Keratinocyte (primary cell): ENCODE results near the gene NREP. TPM values are rescaled to one million over a fixed set of nuclear protein-coding genes. Genes with fewer than 3 reads are reported as not detected.

Experiments
- DNase-seq: peaks from one replicate; pipeline ENCODE4 v3.0.0-alpha.2; 2011; ENCODE audit warnings: low read depth, missing footprints, low spot score
- FAIRE-seq: peaks from 2 replicates; lab custom pipeline; 2011; peaks lifted over from hg19 to GRCh38; lab: Jason Lieb, UNC
- H2AFZ ChIP-seq: 2 replicates; pipeline ENCODE4 v1.6.0; 2012; ENCODE audit warnings: low read length, control low read depth, inconsistent platforms; ENCODE audit not compliant: control insufficient read depth
- H3K27ac ChIP-seq: 2 replicates; pipeline ENCODE4 v1.5.1; 2011; ENCODE audit warnings: low read length; ENCODE audit not compliant: control insufficient read depth, insufficient read depth
- H3K27me3 ChIP-seq: 3 replicates; pipeline ENCODE4 v1.6.0; 2011; ENCODE audit warnings: low read length; ENCODE audit not compliant: control insufficient read depth, insufficient read depth; ENCODE audit errors: extremely low read depth
- H3K36me3 ChIP-seq, 2 experiments: 2 replicates in 1 of 2; 3 replicates in 1 of 2; pipeline ENCODE4 v1.5.1; 2011; ENCODE audit warnings: low read length in 2 of 2, mild to moderate bottlenecking in 1 of 2; ENCODE audit not compliant: control insufficient read depth in 2 of 2, insufficient read depth in 2 of 2; ENCODE audit errors: extremely low read depth in 1 of 2
- H3K4me1 ChIP-seq: 3 replicates; pipeline ENCODE4 v1.5.1; 2011; ENCODE audit warnings: low read length; ENCODE audit not compliant: control insufficient read depth, insufficient read depth; ENCODE audit errors: extremely low read depth
- H3K4me2 ChIP-seq: 3 replicates; pipeline ENCODE4 v1.6.0; 2011; ENCODE audit warnings: low read depth, low read length; ENCODE audit not compliant: control insufficient read depth, insufficient read depth; ENCODE audit errors: extremely low read depth
- H3K4me3 ChIP-seq, 3 experiments: fragments of 200-600 bp in 1 of 3; sonication (generic) in 1 of 3; 2 replicates in 2 of 3; 3 replicates in 1 of 3; pipeline ENCODE4 v1.5.1; 2011 to 2016; ENCODE audit warnings: low read length in 3 of 3, mild to moderate bottlenecking in 3 of 3, control low read depth in 2 of 3, inconsistent platforms in 1 of 3, low read depth in 1 of 3, mixed read lengths in 1 of 3, mixed run types in 1 of 3, moderate library complexity in 1 of 3; ENCODE audit not compliant: control insufficient read depth in 2 of 3, insufficient read depth in 2 of 3; ENCODE audit errors: extremely low read depth in 1 of 3
- H3K79me2 ChIP-seq: 2 replicates; pipeline ENCODE4 v1.6.0; 2012; ENCODE audit warnings: low read length; ENCODE audit not compliant: control insufficient read depth, insufficient read depth
- H3K9ac ChIP-seq: 3 replicates; pipeline ENCODE4 v1.6.0; 2011; ENCODE audit warnings: low read length; ENCODE audit not compliant: control insufficient read depth, insufficient read depth; ENCODE audit errors: extremely low read depth
- H3K9me1 ChIP-seq: 3 replicates; pipeline ENCODE4 v1.6.0; 2011; ENCODE audit warnings: low read length; ENCODE audit not compliant: control insufficient read depth, insufficient read depth; ENCODE audit errors: extremely low read depth
- H3K9me3 ChIP-seq: 2 replicates; pipeline ENCODE4 v1.5.1; 2012; ENCODE audit warnings: low read depth, low read length; ENCODE audit not compliant: control insufficient read depth
- H4K20me1 ChIP-seq: 3 replicates; pipeline ENCODE4 v1.6.0; 2011; ENCODE audit warnings: low read length; ENCODE audit not compliant: control insufficient read depth, insufficient read depth; ENCODE audit errors: extremely low read depth
- CTCF ChIP-seq, 3 experiments: IDR thresholded peaks in 1 of 3; conservative IDR thresholded peaks in 1 of 3; optimal IDR thresholded peaks in 1 of 3; 2 replicates in 2 of 3; 3 replicates in 1 of 3; pipeline versions ENCODE3 to v1.5.1; 2011; ENCODE audit warnings: low read length in 3 of 3, mild to moderate bottlenecking in 3 of 3, moderate library complexity in 2 of 3, control low read depth in 1 of 3, inconsistent platforms in 1 of 3; ENCODE audit not compliant: insufficient read depth in 2 of 3; ENCODE audit errors: extremely low read depth in 1 of 3
- EZH2 ChIP-seq: IDR thresholded peaks from one replicate; pipeline ENCODE4 v1.6.1; 2012; ENCODE audit warnings: inconsistent platforms, mild to moderate bottlenecking, low read length, moderate library complexity
- dilution Hi-C: fragments of 300-500 bp; cut with MboI; formaldehyde crosslinking; loops from one replicate; pipeline ENCODE4 v1.7.0; 2020; ENCODE audit warnings: low sequenced_read_pairs; ENCODE audit not compliant: extremely low pct_ligation_motif_present
- polyA plus RNA-seq, 5 experiments: library from polyadenylated mRNA; depleted of rRNA in 3 of 5; stranded (reverse) in 3 of 5; stranded (forward) in 1 of 5; unstranded in 1 of 5; fragments of >200 nt; gene quantifications; 1 replicate in 1 of 5; 2 replicates in 3 of 5; 3 replicates in 1 of 5; pipeline versions ENCODE4 v1.2.1 to v1.2.3, GENCODE V29; 2011 to 2012; ENCODE audit warnings: missing spikeins in 2 of 5, low read depth in 1 of 5, low replicate concordance in 1 of 5

The NREP gene
- polyA plus RNA-seq, 1 donor (not counting 4 experiments of a cell fraction or from before 2014, with no cell fraction given) = 9.1 TPM

GRCh38 chr5:111762895-111763294 is 5.9 kb upstream of the NREP start:
- Histone ChIP-seq H3K4me1 (no peaks in the 10 kb centered on the region), H2AFZ (no peak overlapping the region), H3K79me2 (no peaks in the 10 kb centered on the region), H3K4me3 (no peak overlapping the region), H3K9ac (no peak overlapping the region), H3K27me3 (no peaks in the 10 kb centered on the region), H4K20me1 (no peaks in the 10 kb centered on the region), H3K36me3 (no peaks in the 10 kb centered on the region), H3K9me3 (no peaks in the 10 kb centered on the region), H3K27ac (no peak overlapping the region), H3K9me1 (no peaks in the 10 kb centered on the region), H3K4me2 (no peak overlapping the region)
- dilution Hi-C loops = no loop called here
- no peak for DNase-seq
- TF ChIP-seq CTCF (optimal IDR thresholded peaks at IDR 0.05 in 1 of 3, IDR thresholded peaks at IDR 0.05 in 1 of 3, conservative IDR thresholded peaks at IDR 0.05 in 1 of 3; ENCODE audit: extremely low read depth in 1 of 3, insufficient read depth in 2 of 3, low read length in 3 of 3) (no peak), EZH2 (no peak)
- FAIRE-seq = no peak

GRCh38 chr5:111758284-111758628 is 1.3 kb upstream of the NREP start:
- H3K4me3 ChIP-seq = peak overlapping the region; percentile 48 to 68 (median 65)
- FAIRE-seq (no peak), DNase-seq (no peak)
- H3K36me3 ChIP-seq = no peaks in the 10 kb centered on the region
- dilution Hi-C loops = no loop called here
- no peaks in the 10 kb centered on the region for H3K79me2 ChIP-seq
- TF ChIP-seq CTCF (optimal IDR thresholded peaks at IDR 0.05 in 1 of 3, IDR thresholded peaks at IDR 0.05 in 1 of 3, conservative IDR thresholded peaks at IDR 0.05 in 1 of 3; ENCODE audit: extremely low read depth in 1 of 3, insufficient read depth in 2 of 3, low read length in 3 of 3) = no peak
- TF ChIP-seq EZH2 = no peak
- H2AFZ ChIP-seq = peak overlapping the region; percentile 87
- peak overlapping the region; percentile 67 for H3K27ac ChIP-seq
- H3K4me2 ChIP-seq = peak overlapping the region; percentile 78
- H3K27me3 ChIP-seq = no peaks in the 10 kb centered on the region
- H3K9ac ChIP-seq = peak overlapping the region; percentile 77
- H4K20me1 ChIP-seq = no peaks in the 10 kb centered on the region
- no peaks in the 10 kb centered on the region for H3K9me3 ChIP-seq
- no peaks in the 10 kb centered on the region for H3K9me1 ChIP-seq
- H3K4me1 ChIP-seq = peaks cover 10% of the 10 kb centered on the region
